Islet precursor cell (in vitro differentiated cells): ENCODE data around the gene TAAR6.
A peak's percentile ranks its signal among the peaks of the same experiment; 100 is the strongest.
"Not testable (repeated sequence)": the region's sequence is repeated elsewhere in the genome, so short reads cannot be mapped to it uniquely, and the experiment has no call there.

ENCODE experiments used
- DNase-seq: peaks from one replicate; pipeline ENCODE4 v3.0.0-alpha.2; 2018

TAAR6 gene

DNA sequence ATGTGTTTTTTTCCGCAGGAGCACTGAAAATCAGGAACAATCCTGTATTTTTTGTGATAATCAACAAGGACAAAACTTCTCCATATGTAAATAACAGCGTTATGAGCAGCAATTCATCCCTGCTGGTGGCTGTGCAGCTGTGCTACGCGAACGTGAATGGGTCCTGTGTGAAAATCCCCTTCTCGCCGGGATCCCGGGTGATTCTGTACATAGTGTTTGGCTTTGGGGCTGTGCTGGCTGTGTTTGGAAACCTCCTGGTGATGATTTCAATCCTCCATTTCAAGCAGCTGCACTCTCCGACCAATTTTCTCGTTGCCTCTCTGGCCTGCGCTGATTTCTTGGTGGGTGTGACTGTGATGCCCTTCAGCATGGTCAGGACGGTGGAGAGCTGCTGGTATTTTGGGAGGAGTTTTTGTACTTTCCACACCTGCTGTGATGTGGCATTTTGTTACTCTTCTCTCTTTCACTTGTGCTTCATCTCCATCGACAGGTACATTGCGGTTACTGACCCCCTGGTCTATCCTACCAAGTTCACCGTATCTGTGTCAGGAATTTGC is at the start of gene TAAR6:
Gene TAAR6 (plus strand): TSS at position 102 of the 557 bp plus-strand sequence. CDS start 0 bp downstream, at position 102.
- no peak for DNase-seq

DNA sequence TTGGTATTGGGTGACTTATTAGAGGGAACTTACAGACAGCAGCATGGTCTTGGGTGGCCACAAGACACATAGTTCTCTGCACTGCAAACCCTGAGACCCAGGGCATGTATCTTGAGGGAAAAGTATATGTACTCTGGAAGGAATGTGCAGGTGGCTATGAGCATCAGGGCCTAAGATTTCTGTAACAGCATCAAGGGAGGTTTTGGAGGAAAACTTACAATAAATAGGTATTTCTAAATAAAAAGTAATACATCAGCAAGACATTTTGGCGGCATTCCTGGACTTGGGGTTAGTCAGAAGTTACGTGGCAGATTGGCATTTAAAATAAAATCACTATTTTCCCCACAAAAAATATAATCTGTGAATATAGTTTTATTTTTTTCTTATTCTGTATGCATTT is 49.2 kb upstream of the TAAR6 start:
- DNase-seq = no peak

- DNase-seq = no peak
These were observed 45.5 kb upstream of the TAAR6 start for GRCh38 chr6:132524646-132525045.

- no peak for DNase-seq
These were observed 44.3 kb upstream of the TAAR6 start for GRCh38 chr6:132525866-132526265.

- no peak for DNase-seq
These were observed 43.7 kb upstream of the TAAR6 start for GRCh38 chr6:132526461-132526860.

GRCh38 chr6:132527791-132528190 is 42.3 kb upstream of the TAAR6 start:
- DNase-seq = no peak

DNA sequence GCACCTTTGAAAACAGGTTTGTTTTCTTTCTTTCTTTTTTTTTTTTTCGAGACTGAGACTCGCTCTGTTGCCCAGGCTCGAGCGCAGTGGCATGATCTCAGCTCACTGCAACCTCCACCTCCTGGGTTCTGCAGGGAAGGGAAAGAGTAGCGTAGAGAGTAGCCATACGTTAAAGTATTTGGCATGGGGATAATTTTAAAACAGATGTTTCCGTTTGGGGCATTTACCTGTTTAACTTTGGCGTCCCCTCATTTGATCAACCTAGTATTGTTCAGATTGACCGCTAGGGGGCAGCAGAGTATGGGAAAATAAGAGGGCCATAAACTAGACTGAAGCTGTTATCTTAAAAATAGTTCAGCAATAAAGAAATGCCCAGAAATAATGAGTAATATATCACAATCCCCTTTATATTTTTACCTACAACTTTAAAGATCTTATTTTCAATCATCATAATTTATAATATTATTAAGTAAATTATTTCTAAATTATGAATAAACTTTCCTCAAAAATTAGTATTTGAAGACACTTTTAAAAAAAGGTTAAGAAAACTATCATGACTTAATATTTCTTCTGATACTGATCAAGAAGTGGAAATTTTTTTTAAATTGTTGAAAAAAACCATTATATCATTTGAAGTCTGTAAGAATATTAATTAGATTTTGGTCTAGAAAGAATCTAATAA is 39.7 kb upstream of the TAAR6 start:
- DNase-seq = peak; percentile 66

GRCh38 chr6:132534546-132534945 is 35.6 kb upstream of the TAAR6 start:
- not testable (repeated sequence) for DNase-seq

DNA sequence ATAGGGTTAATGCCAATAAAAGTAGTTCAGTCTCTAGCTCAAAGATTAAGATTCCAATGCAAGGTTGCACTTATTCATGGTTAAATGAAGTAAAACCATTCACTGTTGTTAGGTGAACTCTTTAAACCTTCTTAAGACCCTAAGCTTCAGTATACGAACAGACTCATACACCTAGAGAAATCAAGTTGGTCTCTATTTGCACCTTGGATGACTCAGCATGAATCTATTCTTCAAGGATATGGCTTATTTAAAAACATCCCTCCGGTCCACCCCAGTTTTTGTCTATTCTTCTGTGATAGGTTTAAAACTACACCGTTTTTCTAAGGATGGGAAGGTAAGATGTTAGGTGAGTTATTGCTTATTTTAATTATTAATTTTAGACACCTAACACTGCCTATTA is 33.0 kb upstream of the TAAR6 start:
- no peak for DNase-seq

DNA sequence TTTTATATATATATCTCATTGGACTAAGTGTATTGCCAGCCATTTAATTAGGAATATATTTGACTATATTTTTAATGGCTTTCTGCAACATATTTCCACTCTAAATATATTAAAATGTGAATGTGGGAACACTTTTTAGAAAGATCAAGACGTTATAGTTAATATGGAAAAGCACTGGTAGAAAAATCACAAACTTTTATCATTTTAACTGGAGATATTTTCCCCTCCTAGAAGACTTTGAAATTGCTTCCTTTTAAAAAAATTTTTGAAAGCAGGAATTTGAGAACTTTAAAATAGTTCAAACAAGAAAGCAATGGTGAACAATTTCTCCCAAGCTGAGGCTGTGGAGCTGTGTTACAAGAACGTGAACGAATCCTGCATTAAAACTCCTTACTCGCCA is 32.1 kb upstream of the TAAR6 start, which contains the start of gene TAAR9:
Gene TAAR9 (plus strand): TSS at position 301 of the 400 bp plus-strand sequence. CDS start 13 bp downstream, at position 314.
- no peak for DNase-seq

DNA sequence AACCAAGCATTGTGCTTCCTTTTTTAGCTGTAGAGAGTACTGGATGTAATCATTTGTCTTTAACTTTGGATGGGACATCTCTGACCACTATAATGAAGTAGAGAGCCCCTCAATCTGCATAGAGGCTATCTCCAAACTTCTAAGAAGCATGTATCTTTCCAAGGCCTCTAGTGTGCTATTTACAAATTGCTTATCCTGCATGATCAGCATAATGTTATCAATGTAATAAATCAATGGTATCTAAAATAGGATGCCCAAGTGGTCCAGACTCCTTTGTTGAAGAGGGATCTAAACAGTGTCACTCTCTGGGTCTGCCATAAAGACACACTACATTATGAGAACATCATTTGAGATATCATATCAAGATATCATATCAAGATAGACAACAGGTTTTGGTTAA is 25.3 kb upstream of the TAAR6 start:
- no peak for DNase-seq

- no peak for DNase-seq
These were observed 21.2 kb upstream of the TAAR6 start for GRCh38 chr6:132548746-132549463.

- no peak for DNase-seq
These were observed 18.9 kb upstream of the TAAR6 start for GRCh38 chr6:132551214-132551613.

GRCh38 chr6:132552372-132552771 is 17.8 kb upstream of the TAAR6 start, which contains the start of gene TAAR8:
Gene TAAR8 (plus strand): TSS chr6:132552672. CDS start chr6:132552693, 21 bp downstream.
- DNase-seq = no peak

DNA sequence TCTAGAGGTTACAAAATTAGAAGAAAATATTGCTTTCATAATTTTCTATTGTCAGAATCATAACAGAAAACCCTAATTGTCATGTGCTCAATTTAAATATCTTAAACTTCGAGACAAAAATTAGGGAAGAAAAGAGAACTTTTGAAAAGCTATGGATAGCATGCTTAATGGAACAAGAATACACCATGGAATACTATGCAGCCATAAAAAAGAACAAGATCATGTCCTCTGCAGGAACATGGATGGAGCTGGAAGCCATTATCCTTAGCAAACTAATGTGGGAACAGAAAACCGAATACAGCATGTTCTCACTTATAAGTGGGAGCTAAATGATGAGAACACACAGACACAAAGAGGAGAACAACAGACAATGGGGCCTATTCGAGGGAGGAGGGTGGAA is 10.0 kb upstream of the TAAR6 start:
- not testable (repeated sequence) for DNase-seq

DNA sequence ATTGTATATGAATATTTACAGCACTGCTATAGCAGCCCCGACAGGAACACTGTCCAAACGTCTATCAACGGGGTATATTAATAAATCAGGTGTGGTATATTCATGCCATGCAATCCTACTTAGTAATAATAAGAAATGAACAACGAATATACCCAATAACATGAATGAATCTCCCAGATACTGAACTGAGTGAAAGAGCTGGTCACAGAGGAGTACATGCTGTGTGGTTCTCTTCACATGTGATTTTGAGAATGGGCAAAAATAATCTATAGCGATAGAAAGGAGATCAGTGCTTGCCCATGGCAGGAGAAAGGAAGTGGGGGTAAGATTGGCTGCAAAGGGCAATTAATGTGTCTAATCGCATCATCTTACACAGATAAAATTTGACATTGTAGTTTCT is 3.7 kb upstream of the TAAR6 start:
- DNase-seq = no peak

- DNase-seq = no peak
These were observed 2.6 kb upstream of the TAAR6 start for GRCh38 chr6:132567566-132567965.

DNA sequence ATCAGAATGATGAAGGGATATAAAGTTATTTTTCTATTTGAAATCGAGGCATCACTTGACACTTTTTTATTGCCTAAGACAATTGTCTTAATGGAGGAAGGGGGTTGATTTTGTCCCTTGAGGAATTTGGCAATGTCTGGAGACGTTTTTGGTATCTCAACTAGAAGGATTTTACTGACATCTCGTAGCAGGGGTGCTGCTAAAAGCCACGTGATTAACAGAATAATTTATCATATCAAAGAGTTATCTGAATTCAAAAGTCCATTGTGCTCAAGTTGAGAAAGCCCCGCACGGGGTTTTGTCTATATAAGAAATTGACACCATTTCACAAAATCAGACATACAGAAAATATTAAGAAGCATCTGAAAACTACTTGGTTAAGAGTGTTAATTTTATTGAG is 1.5 kb upstream of the TAAR6 start:
- no peak for DNase-seq

DNA sequence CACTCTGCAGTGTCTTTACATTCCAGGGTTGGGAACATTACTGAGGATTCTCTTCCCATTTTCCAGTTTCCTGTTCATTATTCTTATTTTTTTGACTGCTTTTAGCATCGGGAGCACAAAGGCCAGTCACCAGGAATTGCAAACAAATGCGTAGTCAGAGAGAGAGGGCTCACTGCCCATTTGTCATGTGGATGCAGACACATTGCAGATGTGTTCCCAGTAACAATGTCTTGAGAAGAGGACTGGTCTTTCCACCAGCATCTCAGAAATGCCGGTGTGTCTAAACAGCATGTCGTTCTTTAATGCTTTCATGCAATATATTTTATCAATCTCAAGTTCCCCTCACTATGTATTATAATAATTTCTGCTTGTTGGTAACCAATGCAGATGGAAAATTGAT is 952 bp upstream of the TAAR6 start:
- DNase-seq = no peak

GRCh38 chr6:132571774-132572173 is 1.7 kb downstream of the TAAR6 start:
- DNase-seq = no peak

- no peak for DNase-seq
These were observed 14.6 kb downstream of the TAAR6 start for GRCh38 chr6:132584698-132585097.

DNA sequence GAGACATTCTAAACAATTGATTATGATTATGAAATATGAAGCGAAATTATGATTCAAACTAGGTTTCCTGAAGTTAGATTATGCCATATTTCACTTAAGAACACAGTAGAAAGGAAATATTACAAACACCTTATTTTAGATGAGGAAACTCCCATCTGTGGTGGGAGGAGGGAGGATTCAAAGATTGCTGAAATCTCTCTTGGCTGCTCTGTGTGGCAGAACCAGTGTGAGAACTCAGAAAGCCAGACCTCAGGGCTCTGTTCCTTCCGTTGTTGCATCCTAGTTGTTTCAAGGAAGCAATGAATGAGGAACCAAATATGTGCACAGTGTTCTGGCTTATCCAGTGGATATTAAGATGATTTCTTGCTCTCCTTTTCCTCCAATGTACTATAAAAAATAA is 17.3 kb downstream of the TAAR6 start:
- DNase-seq = no peak

GRCh38 chr6:132589454-132589853 is 19.3 kb downstream of the TAAR6 start, which contains the start of gene TAAR5:
Gene TAAR5 (minus strand): TSS chr6:132589741. CDS start chr6:132589686, 55 bp downstream.
- DNase-seq = no peak

- no peak for DNase-seq
These were observed 20.2 kb downstream of the TAAR6 start for GRCh38 chr6:132590362-132590761.
